K562 (cell line): ENCODE measurements around the gene KRIT1. TPM values are rescaled to one million over a fixed set of nuclear protein-coding genes. Genes with fewer than 3 reads are reported as not detected.

Source experiments
- ARID3A ChIP-seq: IDR thresholded peaks from 2 replicates; pipeline ENCODE4 v1.6.1; 2012; ENCODE audit warnings: low read depth, low read length, improper control_type of control experiment, borderline replicate concordance
- ATF4 ChIP-seq: fragments of 450-650 bp; formaldehyde crosslinking; IDR thresholded peaks from 2 replicates; pipeline ENCODE4 v1.4.0; 2022; ENCODE audit warnings: mild to moderate bottlenecking, moderate library complexity
- C11orf30 ChIP-seq: fragments of 450-650 bp; IDR thresholded peaks from 2 replicates; pipeline ENCODE4 v1.6.1; 2016; ENCODE audit warnings: low read depth, mild to moderate bottlenecking
- CBFB ChIP-seq: sonication (generic); formaldehyde crosslinking; IDR thresholded peaks from 2 replicates; pipeline ENCODE4 v1.4.0; 2020; ENCODE audit warnings: mild to moderate bottlenecking, missing genetic modification reagents
- CBX3 ChIP-seq, 2 experiments: IDR thresholded peaks; 1 replicate in 1 of 2; 2 replicates in 1 of 2; pipeline ENCODE4 v1.6.1; 2012; ENCODE audit warnings: inconsistent platforms in 2 of 2, low read length in 2 of 2, borderline replicate concordance in 1 of 2, control low read depth in 1 of 2
- ELF2 ChIP-seq: fragments of 250-450 bp; sonication (Bioruptor Pico); IDR thresholded peaks from 2 replicates; pipeline ENCODE4 v1.5.0; 2021; ENCODE audit warnings: mild to moderate bottlenecking
- ETV1 ChIP-seq: fragments of 450-650 bp; conservative IDR thresholded peaks from 2 replicates; pipeline ENCODE4 v1.6.1; 2016; ENCODE audit warnings: missing genetic modification characterization, control low read depth, low read depth, missing compliant biosample characterization
- HBP1 ChIP-seq: fragments of 450-650 bp; formaldehyde crosslinking; IDR thresholded peaks from 2 replicates; pipeline ENCODE4 v1.4.0; 2022; ENCODE audit warnings: missing genetic modification characterization
- JUND ChIP-seq, 2 experiments: IDR thresholded peaks; 2 replicates in 1 of 2; 3 replicates in 1 of 2; pipeline ENCODE4 v1.6.1; 2011; ENCODE audit warnings: borderline replicate concordance in 2 of 2, low read depth in 2 of 2, low read length in 2 of 2, improper control_type of control experiment in 1 of 2, missing biosample characterization in 1 of 2, missing genetic modification characterization in 1 of 2, missing genetic modification reagents in 1 of 2
- NBN ChIP-seq: fragments of 450-650 bp; IDR thresholded peaks from 2 replicates; pipeline ENCODE4 v1.6.1; 2016; ENCODE audit warnings: low read depth, mild to moderate bottlenecking
- NFATC3 ChIP-seq: fragments of 450-650 bp; IDR thresholded peaks from 2 replicates; pipeline ENCODE4 v1.6.1; 2017; ENCODE audit warnings: mild to moderate bottlenecking
- PTTG1 ChIP-seq: fragments of 450-650 bp; IDR thresholded peaks from 2 replicates; pipeline ENCODE4 v1.6.1; 2016; ENCODE audit warnings: low read depth, mild to moderate bottlenecking, missing genetic modification characterization, missing compliant biosample characterization
- RERE ChIP-seq: sonication (generic); formaldehyde crosslinking; IDR thresholded peaks from 2 replicates; pipeline ENCODE4 v1.8.0; 2023; ENCODE audit warnings: missing genetic modification reagents, mild to moderate bottlenecking, borderline replicate concordance
- ZNF24 ChIP-seq: fragments of 450-650 bp; IDR thresholded peaks from 2 replicates; pipeline ENCODE4 v1.6.1; 2016
- polyA plus RNA-seq, 8 experiments: library from polyadenylated mRNA; depleted of rRNA in 4 of 8; stranded (reverse) in 5 of 8; unstranded in 3 of 8; fragments of >200 nt; fragmentation: Nextera tagmentation in 2 of 8; fragmentation: Illumina TruSeq in 1 of 8; extraction: Ambion mirVana in 2 of 8; extraction: Trizol in 1 of 8; gene quantifications; 2 replicates each; pipeline versions ENCODE4 v1.2.1 to v1.2.3, GENCODE V29; 2011 to 2014; ENCODE audit warnings: inconsistent platforms in 1 of 8, missing spikeins in 1 of 8
- total RNA-seq, 7 experiments: library from RNA; depleted of rRNA in 6 of 7; stranded (reverse); fragments of >200 nt in 6 of 7; fragmentation: Illumina TruSeq in 2 of 7; extraction: Trizol in 2 of 7; gene quantifications; 2 replicates each; pipeline versions ENCODE4 v1.2.1 to v1.2.3, GENCODE V29; 2011 to 2021; ENCODE audit warnings: low replicate concordance in 1 of 7

The KRIT1 gene
- total and polyA plus RNA-seq, 9 of the 15 experiments (the other 6 are each of a cell fraction or from before 2014, with no cell fraction given): 21.5 to 81.4 (median 55.9) TPM

- TF ChIP-seq ATF4: no peak
- no peak for TF ChIP-seq ELF2
- peak; percentile 65; the same call in 1 of the 2 replicates for TF ChIP-seq NFATC3
- TF ChIP-seq ZNF24: peak; percentile 93
- TF ChIP-seq HBP1 (CRISPR knock-in tag): peak; percentile 65; the same call in 1 of the 2 replicates
- peak; percentile 66 for TF ChIP-seq C11orf30
- TF ChIP-seq RERE (CRISPR knock-in tag): no peak
- peak; percentile 94 for TF ChIP-seq ETV1
- TF ChIP-seq JUND (IDR thresholded peaks at IDR 0.05; ENCODE audit: borderline replicate concordance, low read depth, low read length): peak; percentile 70
- TF ChIP-seq JUND (tag; IDR thresholded peaks at IDR 0.05; ENCODE audit: borderline replicate concordance, low read depth, low read length): no peak; the same call in 2 of the 3 replicates
- TF ChIP-seq CBX3 (IDR thresholded peaks at IDR 0.05; ENCODE audit: borderline replicate concordance in 1 of 2, low read length in 2 of 2): peak in 1 of 2 experiments; percentile 79; a peak in 1 of 3 replicates
- no peak for TF ChIP-seq PTTG1 (tag)
- TF ChIP-seq ARID3A: peak; percentile 69
- no peak for TF ChIP-seq CBFB (CRISPR knock-in tag)
- TF ChIP-seq NBN: peak; percentile 47; the same call in 1 of the 2 replicates
- TF ChIP-seq, all 486 proteins: peak for 84
These were observed 84.4 kb downstream of the KRIT1 start (continued) for GRCh38 chr7:92161271-92161670.
